GM18498 (cell line): Measurements from ENCODE around the gene TBC1D3G.
"Not testable (repeated sequence)": the region's sequence is repeated elsewhere in the genome, so short reads cannot be mapped to it uniquely, and the experiment has no call there.

ENCODE experiments used
- ATAC-seq: cut with Tn5 transposase; IDR thresholded peaks from one replicate; pipeline ENCODE4 v1.9.1; 2021; ENCODE audit warnings: mild to moderate bottlenecking, moderate library complexity; ENCODE audit not compliant: unreplicated experiment

The TBC1D3G gene

DNA sequence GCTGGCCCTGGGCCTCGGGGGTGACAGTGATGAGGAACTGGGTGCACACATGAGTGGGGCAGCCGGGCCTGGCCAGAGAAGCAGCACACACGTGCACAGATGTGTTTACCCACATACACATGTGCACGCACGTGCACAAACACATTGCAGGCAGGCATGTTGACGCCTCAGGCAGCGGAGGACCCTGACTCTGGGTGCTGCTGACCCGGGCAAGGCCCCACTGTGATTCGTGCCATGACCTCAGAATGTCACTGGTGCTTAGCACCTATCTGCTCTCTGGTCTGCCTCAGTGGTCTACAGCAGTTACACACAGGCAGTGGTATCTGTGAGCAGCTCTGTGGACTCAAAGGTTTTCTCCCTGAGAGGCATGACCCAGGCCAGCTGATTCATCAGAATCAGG, at the start of gene TBC1D3G:
TBC1D3G (plus strand) TSS at position 301 of the 400 bp plus-strand sequence. CDS start 1,528 bp downstream, outside the sequence.
- not testable (repeated sequence) for ATAC-seq

DNA sequence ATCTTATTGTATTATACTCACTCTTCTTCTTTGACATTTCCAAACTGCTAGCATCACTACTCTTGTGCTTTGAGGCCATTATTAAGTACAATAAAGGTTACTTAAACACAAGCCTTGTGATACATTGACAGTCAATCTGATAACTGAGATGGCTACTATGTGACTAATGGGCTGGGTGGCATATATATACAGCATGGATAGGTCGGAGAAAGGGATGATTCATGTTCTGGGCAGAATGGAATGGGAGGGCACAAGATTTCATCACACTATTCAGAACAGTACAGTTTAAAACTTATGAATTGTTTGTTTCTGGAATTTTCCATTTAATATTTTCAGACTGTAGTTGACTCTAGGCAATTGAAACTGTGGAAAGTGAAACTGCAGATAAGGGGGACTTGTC, 40.4 kb upstream of the TBC1D3G start:
- ATAC-seq, result not testable (repeated sequence)

DNA sequence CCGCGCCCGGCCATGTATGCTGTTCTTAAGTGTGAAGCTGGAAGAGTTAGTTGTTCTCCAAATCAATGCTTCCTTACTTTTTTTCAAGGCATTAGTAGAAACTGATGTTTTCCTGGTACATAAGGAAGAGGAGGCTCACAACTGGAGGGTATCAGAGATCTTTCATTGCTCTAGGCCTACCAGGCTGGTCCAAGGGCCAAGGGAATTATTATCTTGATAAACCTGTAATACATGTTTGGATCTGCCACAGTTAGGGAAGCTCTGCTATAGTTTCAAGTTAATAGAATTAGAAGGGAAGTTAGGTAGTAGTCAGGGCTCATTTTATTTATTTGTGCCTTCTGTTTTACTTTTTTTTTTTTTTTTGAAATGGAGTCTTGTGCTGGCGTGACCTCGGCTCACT, 39.5 kb upstream of the TBC1D3G start:
- ATAC-seq, result not testable (repeated sequence)

DNA sequence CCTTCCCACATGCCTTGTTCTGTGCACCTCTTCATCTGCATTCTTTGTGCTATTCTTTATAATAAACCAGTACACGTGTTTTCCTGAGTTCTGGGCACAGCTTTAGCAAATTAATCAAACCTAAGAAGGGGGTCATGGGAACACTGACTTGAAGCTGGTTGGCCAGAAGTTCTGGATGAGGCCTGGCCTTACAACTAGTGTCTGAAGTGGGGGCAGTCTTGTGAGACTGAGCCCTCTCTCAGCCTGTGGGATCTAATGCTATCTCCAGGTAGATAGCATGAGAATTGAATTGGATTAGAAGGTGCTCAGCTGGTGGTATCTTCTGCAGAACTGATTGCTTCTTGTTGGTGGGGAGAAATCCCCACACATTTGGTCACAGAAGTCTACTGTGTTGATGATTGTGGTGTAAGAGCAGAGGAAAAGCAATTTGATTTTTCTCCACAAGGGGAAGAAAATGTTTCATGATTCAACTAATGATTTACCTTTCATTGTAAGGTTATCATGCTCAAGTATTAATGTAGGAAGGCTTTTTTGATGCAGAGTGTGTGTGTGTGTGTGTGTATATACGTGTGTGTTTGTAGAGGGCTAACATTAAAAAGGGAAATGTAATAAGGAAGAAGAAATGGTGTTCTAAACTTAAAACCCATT, 33.6 kb upstream of the TBC1D3G start:
- ATAC-seq, result not testable (repeated sequence)

DNA sequence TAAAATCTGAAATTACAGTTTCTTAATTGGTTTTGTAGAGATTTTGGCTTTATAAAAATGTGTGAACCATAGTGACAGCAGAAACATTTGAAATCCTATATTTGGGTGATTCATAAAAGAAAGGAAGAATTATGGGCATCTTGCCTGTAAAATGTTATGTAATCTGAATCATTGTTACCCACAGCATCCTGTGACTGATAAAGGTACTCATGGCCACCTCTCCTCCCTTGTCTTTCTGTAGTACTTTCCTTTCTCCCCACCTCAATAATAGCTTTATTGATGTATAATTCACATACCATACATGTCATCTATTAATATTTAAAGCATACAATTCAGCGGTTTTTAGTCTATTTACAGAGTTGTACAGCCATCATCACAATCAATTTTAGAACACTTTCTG, 28.5 kb upstream of the TBC1D3G start:
- ATAC-seq, result not testable (repeated sequence)

DNA sequence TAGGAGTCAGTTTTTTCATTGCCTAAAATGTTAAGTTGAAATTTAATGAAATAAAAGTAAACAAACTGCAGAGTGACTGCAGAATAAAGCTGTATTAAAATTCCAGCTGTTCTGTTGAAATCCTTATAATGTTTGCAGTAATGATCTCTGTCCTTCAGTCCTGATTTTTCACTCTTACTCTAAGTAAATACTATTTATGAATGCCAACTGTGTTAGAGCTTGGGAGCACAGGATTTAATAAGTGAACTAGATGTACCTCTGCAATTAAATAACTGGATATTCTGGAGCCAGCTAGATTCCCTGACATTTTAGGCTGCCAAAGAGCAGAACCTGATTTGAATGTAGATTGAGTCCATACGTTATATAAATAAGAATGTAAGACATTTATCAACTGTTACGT, 7.9 kb upstream of the TBC1D3G start:
- ATAC-seq, result not testable (repeated sequence)

DNA sequence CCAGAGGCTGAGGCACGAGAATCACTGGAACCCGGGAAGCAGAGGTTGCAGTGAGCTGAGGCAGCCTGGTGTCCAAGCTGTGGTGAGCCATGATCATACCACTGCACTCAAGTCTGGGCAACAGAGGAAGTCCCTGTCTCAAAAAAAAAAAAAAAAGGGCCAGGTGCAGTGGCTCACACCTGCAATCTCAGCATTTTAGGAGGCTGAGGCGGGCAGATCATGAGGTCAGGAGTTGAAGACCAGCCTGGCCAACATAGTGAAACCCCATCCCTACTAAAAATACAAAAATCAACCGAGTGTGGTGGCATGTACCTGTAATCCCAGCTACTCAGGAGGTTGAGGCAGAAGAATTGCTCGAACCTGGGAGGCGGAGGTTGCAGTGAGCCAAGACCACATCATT, 38.8 kb downstream of the TBC1D3G start:
- ATAC-seq, result not testable (repeated sequence)

DNA sequence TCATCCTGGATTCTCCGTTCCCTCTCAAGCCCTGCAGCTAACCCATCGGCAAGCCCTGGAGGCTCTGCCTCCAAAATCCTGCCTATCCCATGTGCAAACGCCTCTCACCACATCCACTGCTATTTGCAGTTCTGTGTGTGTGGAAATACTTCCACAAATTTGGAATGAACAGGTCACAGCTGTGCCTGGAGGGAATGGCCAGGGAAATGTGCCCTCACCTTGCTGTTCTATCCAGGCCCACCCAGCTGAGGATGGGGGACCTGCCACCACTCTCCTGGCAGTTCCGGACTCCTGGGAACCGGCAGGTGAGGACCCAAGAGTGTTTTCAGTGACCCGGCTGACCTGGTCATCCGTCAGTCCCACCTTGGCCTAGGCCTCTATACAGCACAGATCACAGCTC, 52.3 kb downstream of the TBC1D3G start:
- ATAC-seq, result not testable (repeated sequence)
